H9 (cell line): ENCODE data around the gene SYNPO. TPM values are rescaled to one million over a fixed set of nuclear protein-coding genes. Genes with fewer than 3 reads are reported as not detected.

Experiments used
- DNase-seq: peaks from one replicate; pipeline ENCODE4 v3.0.0-alpha.2; 2017
- H2AFZ ChIP-seq: one replicate; pipeline ENCODE4 v1.6.1; 2013; ENCODE audit warnings: mild to moderate bottlenecking, low read length, control low read depth, moderate library complexity
- H2AK5ac ChIP-seq: 2 replicates; pipeline ENCODE4 v1.6.1; 2013; ENCODE audit warnings: low read length, control low read depth, mixed read lengths; ENCODE audit not compliant: insufficient read length
- H2BK120ac ChIP-seq: one replicate; pipeline ENCODE4 v1.6.1; 2013; ENCODE audit warnings: low read depth, mild to moderate bottlenecking, low read length, control low read depth, inconsistent platforms; ENCODE audit not compliant: poor library complexity, severe bottlenecking
- H2BK12ac ChIP-seq: 2 replicates; pipeline ENCODE4 v1.6.1; 2013; ENCODE audit warnings: low read length, control low read depth, mixed read lengths, low read depth; ENCODE audit not compliant: insufficient read length
- H2BK15ac ChIP-seq: 2 replicates; pipeline ENCODE4 v1.6.1; 2013; ENCODE audit warnings: low read depth, low read length, control low read depth
- H2BK20ac ChIP-seq: one replicate; pipeline ENCODE4 v1.6.1; 2013; ENCODE audit warnings: low read depth, mild to moderate bottlenecking, low read length, control low read depth, inconsistent platforms; ENCODE audit not compliant: poor library complexity, severe bottlenecking
- H2BK5ac ChIP-seq: 2 replicates; pipeline ENCODE4 v1.6.1; 2013; ENCODE audit warnings: low read length, control low read depth, mixed read lengths; ENCODE audit not compliant: insufficient read length
- H3K14ac ChIP-seq: 2 replicates; pipeline ENCODE4 v1.6.1; 2013; ENCODE audit warnings: low read length, control low read depth; ENCODE audit not compliant: insufficient read depth
- H3K18ac ChIP-seq: 2 replicates; pipeline ENCODE4 v1.6.1; 2013; ENCODE audit warnings: low read depth, mild to moderate bottlenecking, mixed read lengths, low read length, control low read depth; ENCODE audit not compliant: insufficient read length
- H3K23ac ChIP-seq: 2 replicates; pipeline ENCODE4 v1.6.1; 2013; ENCODE audit warnings: low read length, control low read depth, mixed read lengths, low read depth; ENCODE audit not compliant: insufficient read length
- H3K23me2 ChIP-seq: 2 replicates; pipeline ENCODE4 v1.6.1; 2013; ENCODE audit warnings: low read depth, mild to moderate bottlenecking, mixed read lengths, low read length, control low read depth; ENCODE audit not compliant: insufficient read length, poor library complexity, severe bottlenecking
- H3K27ac ChIP-seq: 2 replicates; pipeline ENCODE4 v1.5.1; 2013; ENCODE audit warnings: low read length, control low read depth, mixed read lengths, low read depth; ENCODE audit not compliant: insufficient read length
- H3K27me3 ChIP-seq: 2 replicates; pipeline ENCODE4 v1.6.1; 2013; ENCODE audit warnings: low read length, control low read depth, inconsistent platforms; ENCODE audit not compliant: insufficient read depth
- H3K4ac ChIP-seq: 2 replicates; pipeline ENCODE4 v1.6.1; 2013; ENCODE audit warnings: low read depth, mild to moderate bottlenecking, control low read depth, inconsistent platforms, low read length, moderate library complexity
- H3K4me1 ChIP-seq: 2 replicates; pipeline ENCODE4 v1.6.1; 2013; ENCODE audit warnings: low read length, control low read depth, inconsistent platforms; ENCODE audit not compliant: insufficient read depth
- H3K4me2 ChIP-seq: 2 replicates; pipeline ENCODE4 v1.6.1; 2013; ENCODE audit warnings: low read length, control low read depth, mixed read lengths; ENCODE audit not compliant: insufficient read length, insufficient read depth
- H3K56ac ChIP-seq: 2 replicates; pipeline ENCODE4 v1.6.1; 2013; ENCODE audit warnings: low read depth, mild to moderate bottlenecking, mixed read lengths, low read length, control low read depth; ENCODE audit not compliant: insufficient read length
- H3K79me1 ChIP-seq: 2 replicates; pipeline ENCODE4 v1.6.1; 2013; ENCODE audit warnings: low read depth, mild to moderate bottlenecking, moderate library complexity, low read length, control low read depth, inconsistent platforms; ENCODE audit not compliant: insufficient read depth, poor library complexity, severe bottlenecking
- H3K79me2 ChIP-seq: 2 replicates; pipeline ENCODE4 v1.6.1; 2013; ENCODE audit warnings: low read length, control low read depth, inconsistent platforms; ENCODE audit not compliant: insufficient read depth
- H3K9ac ChIP-seq: 2 replicates; pipeline ENCODE4 v1.6.1; 2013; ENCODE audit warnings: low read length, control low read depth, mixed read lengths; ENCODE audit not compliant: insufficient read length; ENCODE audit errors: extremely low read depth
- H3K9me3 ChIP-seq: one replicate; pipeline ENCODE4 v1.6.1; 2013; ENCODE audit warnings: low read depth, low read length, inconsistent platforms; ENCODE audit not compliant: control insufficient read depth
- H3T11ph ChIP-seq: one replicate; pipeline ENCODE4 v1.6.1; 2013; ENCODE audit warnings: mild to moderate bottlenecking, low read length, control low read depth, inconsistent platforms
- H4K20me1 ChIP-seq: one replicate; pipeline ENCODE4 v1.6.1; 2013; ENCODE audit not compliant: control insufficient read depth, insufficient read length, insufficient read depth
- H4K5ac ChIP-seq: 2 replicates; pipeline ENCODE4 v1.6.1; 2013; ENCODE audit warnings: low read depth, mild to moderate bottlenecking, mixed read lengths, low read length, control low read depth; ENCODE audit not compliant: insufficient read length
- H4K8ac ChIP-seq: replicated peaks from 2 replicates; pipeline ENCODE4 v1.6.1; 2013; ENCODE audit warnings: low read length, control low read depth, mixed read lengths, low read depth; ENCODE audit not compliant: insufficient read length
- H4K91ac ChIP-seq: 2 replicates; pipeline ENCODE4 v1.6.1; 2013; ENCODE audit warnings: low read depth, mild to moderate bottlenecking, moderate library complexity, mixed read lengths, low read length, control low read depth; ENCODE audit not compliant: insufficient read length
- H3K27ac Mint-ChIP-seq, 3 experiments: 2 replicates in 2 of 3; 3 replicates in 1 of 3; pipeline ENCODE4 v1.8.0; 2020 to 2021; ENCODE audit warnings: mixed read lengths in 3 of 3, mild to moderate bottlenecking in 1 of 3, moderate library complexity in 1 of 3
- H3K27me3 Mint-ChIP-seq: 2 replicates; pipeline ENCODE4 v1.8.0; 2021; ENCODE audit warnings: low read depth, mild to moderate bottlenecking, moderate library complexity, mixed read lengths
- H3K36me3 Mint-ChIP-seq, 3 experiments: 2 replicates in 2 of 3; 3 replicates in 1 of 3; pipeline ENCODE4 v1.8.0; 2020 to 2021; ENCODE audit warnings: low read depth in 3 of 3, mixed read lengths in 3 of 3; ENCODE audit not compliant: insufficient read depth in 1 of 3
- H3K4me1 Mint-ChIP-seq, 2 experiments: 2 replicates each; pipeline ENCODE4 v1.8.0; 2020; ENCODE audit warnings: mixed read lengths in 2 of 2
- H3K4me3 Mint-ChIP-seq, 2 experiments: 2 replicates in 1 of 2; 3 replicates in 1 of 2; pipeline ENCODE4 v1.8.0; 2020 to 2021; ENCODE audit warnings: mild to moderate bottlenecking in 2 of 2, mixed read lengths in 2 of 2, moderate library complexity in 1 of 2
- H3K9me3 Mint-ChIP-seq, 2 experiments: 2 replicates in 1 of 2; 3 replicates in 1 of 2; pipeline ENCODE4 v1.8.0; 2020; ENCODE audit warnings: mild to moderate bottlenecking in 2 of 2, mixed read lengths in 2 of 2, moderate library complexity in 1 of 2
- CTCF ChIP-seq: fragments of 200-600 bp; sonication (generic); conservative IDR thresholded peaks from 3 replicates; pipeline ENCODE4 v1.8.0; 2021; ENCODE audit warnings: antibody characterized with exemption, mild to moderate bottlenecking
- WGBS: extraction: QIAGEN DNeasy Blood & Tissue Kit; methylation state at CpG from one replicate; pipeline ENCODE4 v1.1.7; 2013; ENCODE audit warnings: missing lambda C conversion rate, low lambda C conversion rate, mixed read lengths; ENCODE audit not compliant: insufficient read length; ENCODE audit errors: extremely low coverage; 5-methylcytosine and 5-hydroxymethylcytosine counted together
- total RNA-seq: library from RNA; stranded (reverse); gene quantifications from 2 replicates; pipeline ENCODE4 v1.2.1, GENCODE V29; 2021

The SYNPO gene
- total RNA-seq, 1 experiment from 2014 or later: 1.7 TPM

GRCh38 chr5:150644514-150644913 is 4.1 kb downstream of the SYNPO start:
- Histone ChIP-seq H3K27me3 (no peaks in the 10 kb centered on the region), H2BK20ac (no peak overlapping the region), H3K18ac (no peak overlapping the region), H3K79me2 (no peaks in the 10 kb centered on the region), H2AFZ (no peak overlapping the region), H3K4ac (no peak overlapping the region), H3K56ac (no peak overlapping the region), H3K14ac (no peak overlapping the region), H2BK15ac (no peak overlapping the region), H2AK5ac (no peak overlapping the region), H2BK5ac (no peak overlapping the region), H3K23me2 (no peaks in the 10 kb centered on the region), H4K8ac (no peak overlapping the region), H2BK12ac (no peak overlapping the region), H3K4me1 (peaks cover 2% of the 10 kb centered on the region; the same call in 1 of the 2 replicates), H3K4me2 (no peak overlapping the region), H3K9me3 (no peaks in the 10 kb centered on the region), H2BK120ac (no peak overlapping the region), H3K79me1 (no peaks in the 10 kb centered on the region), H3T11ph (no peak overlapping the region), H4K20me1 (no peaks in the 10 kb centered on the region), H3K23ac (no peak overlapping the region), H4K5ac (no peak overlapping the region), H3K9ac (no peak overlapping the region), H3K27ac (no peak overlapping the region), H4K91ac (no peak overlapping the region)
- H3K36me3 Mint-ChIP-seq: no peaks in the 10 kb centered on the region
- no CpG with 5 or more reads among the region's 2 CpGs for WGBS
- peaks cover 31 to 48% of the 10 kb centered on the region in 2 experiments for H3K4me1 Mint-ChIP-seq
- H3K4me3 Mint-ChIP-seq: peak overlapping the region in 1 of 2 experiments; percentile 24; a peak in 1 of 5 replicates
- H3K27me3 Mint-ChIP-seq: peaks cover 2% of the 10 kb centered on the region; the same call in 1 of the 2 replicates
- H3K27ac Mint-ChIP-seq: peak overlapping the region in 2 of 3 experiments; percentile 18 to 85; a peak in 5 of 7 replicates
- H3K9me3 Mint-ChIP-seq: no peaks in the 10 kb centered on the region
- no peak for TF ChIP-seq CTCF
- DNase-seq: no peak
